22Rv1 (cell line): ENCODE data around the gene ARHGAP26.

Experiments used
- CTCF ChIP-seq: fragments of 450-650 bp; IDR thresholded peaks from 2 replicates; pipeline ENCODE4 v1.5.1; 2017; ENCODE audit warnings: mild to moderate bottlenecking
- ZFX ChIP-seq: fragments of 450-650 bp; IDR thresholded peaks from 2 replicates; pipeline ENCODE4 v1.6.1; 2017; ENCODE audit warnings: antibody characterized with exemption, borderline replicate concordance

GRCh38 chr5:142947427-142947709 is 177.2 kb downstream of the ARHGAP26 start:
- TF ChIP-seq CTCF (no peak), ZFX (no peak)
